Measurements from ENCODE around the gene DPH2. TPM values are rescaled to one million over a fixed set of nuclear protein-coding genes. Genes with fewer than 3 reads are reported as not detected.

The DPH2 gene
- total RNA-seq, 1 donor from 2014 or later: 17.1 TPM

DNA sequence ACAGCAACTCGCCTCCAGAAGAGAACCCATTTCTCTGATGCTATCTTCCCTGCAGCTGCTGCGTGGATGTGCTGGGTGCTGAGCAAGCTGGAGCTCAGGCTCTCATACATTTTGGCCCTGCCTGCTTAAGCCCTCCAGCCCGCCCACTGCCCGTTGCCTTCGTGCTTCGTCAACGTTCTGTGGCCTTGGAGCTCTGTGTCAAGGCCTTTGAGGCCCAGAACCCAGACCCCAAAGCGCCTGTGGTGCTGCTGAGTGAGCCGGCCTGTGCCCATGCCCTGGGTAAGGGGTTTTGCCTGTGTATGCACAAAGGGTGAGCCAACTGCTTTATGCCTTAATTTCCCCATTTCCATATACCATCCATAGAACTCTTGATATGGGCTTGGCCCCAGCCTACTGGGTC lies 1.1 kb downstream of the DPH2 start:
- TF ChIP-seq, protein P1, sequence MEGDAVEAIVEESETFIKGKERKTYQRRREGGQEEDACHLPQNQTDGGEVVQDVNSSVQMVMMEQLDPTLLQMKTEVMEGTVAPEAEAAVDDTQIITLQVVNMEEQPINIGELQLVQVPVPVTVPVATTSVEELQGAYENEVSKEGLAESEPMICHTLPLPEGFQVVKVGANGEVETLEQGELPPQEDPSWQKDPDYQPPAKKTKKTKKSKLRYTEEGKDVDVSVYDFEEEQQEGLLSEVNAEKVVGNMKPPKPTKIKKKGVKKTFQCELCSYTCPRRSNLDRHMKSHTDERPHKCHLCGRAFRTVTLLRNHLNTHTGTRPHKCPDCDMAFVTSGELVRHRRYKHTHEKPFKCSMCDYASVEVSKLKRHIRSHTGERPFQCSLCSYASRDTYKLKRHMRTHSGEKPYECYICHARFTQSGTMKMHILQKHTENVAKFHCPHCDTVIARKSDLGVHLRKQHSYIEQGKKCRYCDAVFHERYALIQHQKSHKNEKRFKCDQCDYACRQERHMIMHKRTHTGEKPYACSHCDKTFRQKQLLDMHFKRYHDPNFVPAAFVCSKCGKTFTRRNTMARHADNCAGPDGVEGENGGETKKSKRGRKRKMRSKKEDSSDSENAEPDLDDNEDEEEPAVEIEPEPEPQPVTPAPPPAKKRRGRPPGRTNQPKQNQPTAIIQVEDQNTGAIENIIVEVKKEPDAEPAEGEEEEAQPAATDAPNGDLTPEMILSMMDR (IDR thresholded peaks at IDR 0.05; ENCODE audit: unreplicated experiment): no peak
- peak overlapping the region; percentile 96 for H3K4me3 Mint-ChIP-seq (ENCODE audit: unreplicated experiment)
- no peaks in the 10 kb centered on the region for H3K9me3 Mint-ChIP-seq (ENCODE audit: unreplicated experiment)
- no peak overlapping the region for H3K27ac Mint-ChIP-seq (ENCODE audit: unreplicated experiment)
- no peak for DNase-seq (ENCODE audit: low spot score)
- H3K4me1 Mint-ChIP-seq (ENCODE audit: unreplicated experiment): peaks cover 22% of the 10 kb centered on the region
- peaks cover 12% of the 10 kb centered on the region for H3K27me3 Mint-ChIP-seq (ENCODE audit: unreplicated experiment)
- peaks cover 16% of the 10 kb centered on the region for H3K36me3 Mint-ChIP-seq (ENCODE audit: low read depth, unreplicated experiment)

DNA sequence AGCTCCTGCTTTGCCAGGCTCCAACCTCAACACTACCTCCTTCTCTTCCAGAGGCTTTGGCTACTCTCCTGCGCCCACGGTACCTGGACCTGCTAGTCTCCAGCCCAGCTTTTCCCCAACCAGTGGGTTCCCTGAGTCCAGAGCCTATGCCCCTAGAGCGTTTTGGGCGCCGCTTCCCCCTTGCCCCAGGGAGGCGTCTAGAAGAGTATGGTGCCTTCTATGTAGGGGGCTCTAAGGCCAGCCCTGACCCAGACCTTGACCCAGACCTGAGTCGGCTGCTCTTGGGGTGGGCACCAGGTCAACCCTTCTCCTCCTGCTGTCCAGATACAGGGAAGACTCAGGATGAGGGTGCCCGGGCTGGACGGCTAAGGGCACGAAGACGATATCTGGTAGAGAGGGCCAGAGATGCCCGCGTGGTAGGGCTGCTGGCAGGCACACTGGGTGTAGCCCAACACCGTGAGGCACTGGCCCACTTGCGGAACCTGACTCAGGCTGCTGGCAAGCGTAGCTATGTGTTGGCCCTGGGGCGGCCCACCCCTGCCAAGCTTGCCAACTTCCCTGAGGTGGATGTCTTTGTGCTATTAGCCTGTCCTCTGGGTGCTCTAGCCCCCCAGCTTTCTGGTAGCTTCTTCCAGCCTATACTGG lies 1.6 kb downstream of the DPH2 start:
- Mint-ChIP-seq H3K4me3 (ENCODE audit: unreplicated experiment) (no peak overlapping the region), H3K27ac (ENCODE audit: unreplicated experiment) (no peak overlapping the region), H3K36me3 (ENCODE audit: low read depth, unreplicated experiment) (peaks cover 19% of the 10 kb centered on the region), H3K4me1 (ENCODE audit: unreplicated experiment) (peaks cover 27% of the 10 kb centered on the region), H3K27me3 (ENCODE audit: unreplicated experiment) (peaks cover 16% of the 10 kb centered on the region), H3K9me3 (ENCODE audit: unreplicated experiment) (no peaks in the 10 kb centered on the region)
- DNase-seq (ENCODE audit: low spot score): no peak
- TF ChIP-seq, protein P1 (IDR thresholded peaks at IDR 0.05; ENCODE audit: unreplicated experiment): no peak

DNA sequence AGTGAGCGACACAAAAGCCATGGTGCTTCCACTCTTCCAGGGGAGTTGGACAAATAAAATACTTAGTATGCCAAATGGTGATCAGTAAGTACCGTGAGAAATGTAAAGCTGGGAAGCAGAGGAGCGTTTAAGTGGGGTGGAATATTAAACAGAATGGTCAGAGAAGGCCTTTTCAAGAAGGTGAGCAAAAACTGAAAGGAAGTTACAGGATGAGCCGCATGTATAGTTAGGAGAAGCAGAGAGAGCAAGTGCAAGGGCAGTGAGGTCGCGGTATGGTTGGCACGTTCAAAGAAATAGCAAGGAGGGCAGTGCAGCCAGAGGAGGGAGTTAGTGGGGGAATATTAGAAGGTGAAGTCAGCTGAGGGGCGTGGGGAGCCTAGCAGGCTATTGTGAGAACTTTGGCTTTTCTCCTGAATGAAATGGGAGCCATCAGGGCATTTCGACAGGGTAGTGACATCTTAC lies 4.2 kb downstream of the DPH2 start:
- H3K4me3 Mint-ChIP-seq (ENCODE audit: unreplicated experiment): peak overlapping the region; percentile 95
- peaks cover 24% of the 10 kb centered on the region for H3K27me3 Mint-ChIP-seq (ENCODE audit: unreplicated experiment)
- DNase-seq (ENCODE audit: low spot score): no peak
- H3K36me3 Mint-ChIP-seq (ENCODE audit: low read depth, unreplicated experiment): peaks cover 22% of the 10 kb centered on the region
- no peaks in the 10 kb centered on the region for H3K9me3 Mint-ChIP-seq (ENCODE audit: unreplicated experiment)
- H3K27ac Mint-ChIP-seq (ENCODE audit: unreplicated experiment): peak overlapping the region; percentile 34
- TF ChIP-seq, protein P1 (IDR thresholded peaks at IDR 0.05; ENCODE audit: unreplicated experiment): no peak
- H3K4me1 Mint-ChIP-seq (ENCODE audit: unreplicated experiment): peaks cover 40% of the 10 kb centered on the region

DNA sequence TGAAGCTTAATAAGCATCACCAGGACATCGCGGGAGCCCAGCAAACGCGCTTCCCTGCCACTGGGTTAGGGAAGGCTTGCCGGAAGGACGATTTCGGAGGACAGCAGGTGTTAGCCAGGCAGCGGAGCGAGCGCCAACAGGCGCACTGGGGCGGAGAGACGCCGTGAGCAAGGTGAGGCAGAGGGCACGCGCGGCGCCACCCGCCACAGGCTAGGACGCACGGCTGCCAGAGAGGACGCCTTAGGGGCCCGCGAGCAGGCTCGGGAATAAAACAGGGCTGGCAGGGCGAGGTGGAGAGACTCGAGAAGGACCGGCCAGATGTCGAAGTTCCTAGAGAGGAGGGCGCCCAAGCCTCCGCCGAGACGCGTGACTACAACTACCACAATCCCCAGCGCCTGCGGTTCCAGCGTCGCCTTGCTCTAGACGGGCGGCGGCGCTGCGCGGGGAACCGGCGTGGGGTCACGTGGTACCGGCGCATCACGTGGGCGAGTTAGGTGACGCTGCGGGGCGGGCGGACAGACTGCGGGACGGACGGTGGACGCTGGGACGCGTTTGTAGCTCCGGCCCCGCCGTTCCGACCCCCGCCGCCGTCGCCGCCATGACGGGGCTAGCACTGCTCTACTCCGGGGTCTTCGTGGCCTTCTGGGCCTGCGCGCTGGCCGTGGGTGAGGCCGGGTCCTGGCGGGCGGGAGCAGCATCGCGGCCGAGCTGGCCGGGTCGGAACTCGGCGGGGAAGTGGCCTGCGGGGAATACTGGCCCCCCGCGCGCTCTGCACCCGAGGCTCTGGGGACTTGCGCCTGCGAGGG lies 4.8 kb downstream of the DPH2 start, which contains the start of gene ATP6V0B:
ATP6V0B (plus strand) TSS at position 518 of the 806 bp plus-strand sequence; CDS start at position 599, 81 bp downstream.
- Mint-ChIP-seq H3K27me3 (ENCODE audit: unreplicated experiment) (peaks cover 24% of the 10 kb centered on the region), H3K9me3 (ENCODE audit: unreplicated experiment) (no peaks in the 10 kb centered on the region), H3K36me3 (ENCODE audit: low read depth, unreplicated experiment) (peaks cover 22% of the 10 kb centered on the region), H3K4me1 (ENCODE audit: unreplicated experiment) (peaks cover 40% of the 10 kb centered on the region), H3K4me3 (ENCODE audit: unreplicated experiment) (peak within 1 kb of the TSS; percentile 95), H3K27ac (ENCODE audit: unreplicated experiment) (peak within 1 kb of the TSS; percentile 34)
- DNase-seq (ENCODE audit: low spot score): peak; percentile 90
- TF ChIP-seq, protein P1 (IDR thresholded peaks at IDR 0.05; ENCODE audit: unreplicated experiment): no peak

Measured in endothelial cell (in vitro differentiated cells).